GM18517 (cell line): ENCODE data around the gene SPEM2.

Experiments
- ATAC-seq: cut with Tn5 transposase; IDR thresholded peaks from one replicate; pipeline ENCODE4 v1.9.1; 2021; ENCODE audit warnings: mild to moderate bottlenecking, moderate library complexity; ENCODE audit not compliant: unreplicated experiment

Gene SPEM2

DNA sequence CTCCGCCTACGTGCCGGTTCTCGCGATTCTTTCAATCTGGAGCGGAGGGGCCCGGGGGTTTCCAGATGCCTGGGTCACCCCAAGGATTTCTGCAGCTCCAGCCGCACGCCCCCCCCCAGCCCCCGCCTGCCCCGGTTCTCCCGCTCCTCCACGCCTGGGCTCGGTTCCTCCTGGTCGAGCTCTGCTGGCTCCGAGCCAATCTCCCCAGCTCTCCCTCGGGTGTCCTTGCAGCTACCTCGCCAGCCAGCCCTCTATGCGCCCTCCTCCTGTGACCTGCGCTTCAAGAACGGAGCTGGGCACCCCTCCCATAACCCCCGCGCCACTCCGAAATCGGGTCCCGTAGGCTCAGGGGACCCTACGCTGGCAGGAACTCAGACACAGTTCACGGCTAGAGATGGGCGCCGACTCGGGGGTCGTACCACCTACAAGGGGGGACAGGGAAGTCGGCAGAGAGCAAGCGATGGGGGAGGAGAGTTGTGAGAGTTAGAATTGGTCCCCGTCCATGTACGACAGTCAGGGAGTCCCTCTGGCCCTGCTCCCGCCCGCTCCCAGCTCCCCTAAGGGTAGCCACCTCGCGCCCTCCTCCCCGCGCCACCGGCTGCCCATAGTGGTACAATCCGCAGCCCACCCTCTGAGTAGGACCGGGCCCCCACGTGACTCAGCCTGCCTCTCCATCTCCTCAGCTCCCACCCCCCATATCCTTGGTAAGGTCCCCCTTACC, 14.9 kb downstream of the SPEM2 start:
- ATAC-seq: no peak

DNA sequence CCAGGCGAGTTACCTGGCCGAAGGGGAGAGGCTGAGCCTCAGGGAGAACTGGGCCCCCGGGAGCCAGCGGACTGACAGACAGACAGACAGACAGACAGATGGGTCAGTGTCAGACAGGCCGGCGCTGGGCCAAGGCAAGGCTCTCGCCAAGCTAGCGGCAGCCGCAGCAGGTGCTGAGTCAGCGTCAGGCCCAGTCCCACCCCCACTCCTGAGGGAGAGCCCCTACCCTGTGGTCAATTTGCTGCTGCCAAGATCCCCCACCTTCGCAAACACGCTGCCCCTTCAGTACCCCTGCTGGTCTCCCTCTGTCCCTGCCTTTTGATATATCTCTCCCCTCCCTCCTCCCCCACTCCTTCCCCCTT, 15.4 kb downstream of the SPEM2 start:
- no peak for ATAC-seq

DNA sequence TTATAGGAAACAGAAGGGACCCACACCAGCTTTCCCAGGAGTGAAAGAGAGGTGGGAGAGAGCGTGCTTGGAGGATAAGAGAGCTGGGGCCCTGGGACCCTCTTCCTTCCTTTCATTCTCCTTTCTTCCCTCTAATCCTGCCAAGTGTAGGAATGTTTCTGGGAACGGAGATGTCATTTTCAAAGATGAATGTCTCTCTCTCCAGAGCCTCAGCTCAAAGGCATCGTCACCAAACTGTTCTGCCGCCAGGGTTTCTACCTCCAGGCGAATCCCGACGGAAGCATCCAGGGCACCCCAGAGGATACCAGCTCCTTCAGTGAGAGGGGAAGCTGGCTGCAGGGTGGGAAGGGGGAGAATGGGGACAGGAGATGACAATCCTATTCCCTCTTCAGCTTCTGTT, 15.8 kb downstream of the SPEM2 start:
- no peak for ATAC-seq

DNA sequence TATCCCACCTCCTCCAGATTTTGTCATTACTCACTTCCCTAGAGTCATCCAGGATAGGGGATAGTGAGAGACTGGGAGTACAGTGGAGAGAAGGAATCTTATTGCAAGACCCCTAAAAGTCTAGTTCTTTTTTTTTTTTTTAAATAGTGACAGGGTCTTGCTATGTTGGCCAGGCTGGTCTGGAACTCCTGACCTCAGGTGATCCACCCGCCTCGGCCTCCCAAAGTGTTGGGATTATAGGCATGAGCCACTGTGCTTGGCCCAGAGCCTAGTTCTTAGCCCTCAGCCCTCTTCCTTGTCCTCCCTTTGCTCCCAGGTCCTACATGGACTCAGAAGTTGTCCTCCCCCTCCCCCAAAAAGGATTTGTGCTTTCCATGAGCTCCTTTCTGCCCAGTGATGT, 16.7 kb downstream of the SPEM2 start:
- ATAC-seq: no peak

DNA sequence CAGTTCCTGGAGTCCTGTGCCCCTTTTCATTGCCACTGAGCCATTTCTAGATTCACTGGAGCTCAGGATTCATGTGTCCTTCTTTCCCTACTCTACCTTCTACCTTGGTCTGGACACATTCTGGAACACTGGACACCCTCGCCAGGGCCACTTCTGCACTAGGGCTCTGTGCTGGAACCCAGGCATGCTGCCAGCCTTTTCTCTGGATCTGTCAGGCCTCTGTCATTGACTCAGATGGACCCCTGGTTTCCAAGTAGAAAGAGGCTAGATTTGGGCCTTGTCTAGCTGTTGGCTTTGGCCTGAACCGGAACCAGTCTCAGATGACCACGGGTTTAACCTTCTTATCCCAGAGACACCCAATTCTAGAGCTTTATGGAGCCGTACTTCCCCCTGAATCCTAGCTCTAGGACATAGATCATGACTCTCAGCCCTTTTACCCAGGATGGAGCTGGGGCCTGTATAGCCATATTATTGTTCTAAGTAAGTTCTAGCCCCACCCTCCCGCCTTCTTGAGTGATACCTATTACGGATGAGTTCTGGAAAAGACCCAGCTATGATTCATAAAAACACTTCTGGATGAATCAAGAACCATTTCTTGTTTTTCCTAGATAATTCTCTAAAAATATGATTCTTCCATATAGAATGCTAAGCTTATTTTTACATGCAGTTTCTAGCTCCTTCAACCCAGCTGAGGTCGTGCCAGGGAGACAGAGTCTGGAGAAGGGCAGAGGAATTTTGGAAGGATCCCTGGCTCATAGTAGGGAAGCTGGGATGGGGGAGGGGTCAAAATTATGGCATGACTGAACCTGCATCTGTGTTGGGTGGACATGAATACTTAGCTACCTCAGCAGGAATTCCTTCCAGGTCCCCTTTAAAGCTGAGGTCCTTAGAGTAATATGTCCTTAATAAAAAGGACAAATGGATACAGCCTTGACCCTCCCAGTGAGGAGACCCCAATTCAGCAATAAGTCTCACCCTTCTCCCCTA, 18.4 kb downstream of the SPEM2 start:
- ATAC-seq: no peak

DNA sequence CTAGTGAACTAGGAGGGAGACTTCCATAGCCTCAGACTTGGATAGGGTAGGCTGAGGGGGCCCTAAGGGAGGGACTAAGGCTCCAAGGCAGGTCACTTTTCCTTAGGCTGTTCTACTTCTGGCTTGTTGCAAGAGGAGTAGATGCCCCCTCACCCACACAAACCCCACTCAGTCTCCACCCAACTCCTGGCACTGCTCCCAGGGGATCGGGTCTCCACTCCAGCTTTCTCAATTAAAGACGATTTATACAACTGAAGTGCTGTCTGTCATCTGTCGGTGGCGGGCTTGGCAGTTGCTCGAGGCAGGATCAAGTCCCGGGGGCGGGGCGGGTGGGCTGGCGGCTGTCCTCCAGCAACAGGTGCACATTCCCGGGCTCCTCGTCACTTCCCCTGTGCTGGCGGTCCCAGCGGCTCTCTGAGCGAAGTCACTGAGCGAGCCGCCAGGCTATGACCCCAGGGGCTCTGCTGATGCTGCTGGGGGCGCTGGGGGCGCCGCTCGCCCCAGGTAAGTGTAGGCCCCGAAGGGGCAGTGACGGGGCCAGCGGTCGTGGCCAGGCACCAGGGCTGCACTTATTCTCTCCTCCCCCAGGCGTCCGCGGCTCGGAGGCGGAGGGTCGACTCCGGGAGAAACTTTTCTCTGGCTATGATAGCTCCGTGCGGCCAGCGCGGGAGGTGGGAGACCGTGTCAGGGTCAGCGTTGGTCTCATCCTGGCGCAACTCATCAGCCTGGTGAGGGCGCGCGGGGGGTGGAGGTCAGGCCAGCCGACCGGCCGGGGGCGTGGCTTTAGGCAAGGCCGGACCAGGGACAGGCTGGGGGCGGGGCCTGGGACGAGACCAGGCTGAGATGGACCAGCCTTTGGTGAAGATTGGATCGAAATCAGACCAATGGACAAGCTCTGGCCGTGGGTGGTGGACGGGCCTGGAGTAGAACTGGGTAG, 19.5 kb downstream of the SPEM2 start, which contains the start of gene CHRNB1:
TSS of gene CHRNB1 (plus strand) at position 380 of the 937 bp plus-strand sequence. CDS start at position 447, 67 bp downstream.
- ATAC-seq: no peak

DNA sequence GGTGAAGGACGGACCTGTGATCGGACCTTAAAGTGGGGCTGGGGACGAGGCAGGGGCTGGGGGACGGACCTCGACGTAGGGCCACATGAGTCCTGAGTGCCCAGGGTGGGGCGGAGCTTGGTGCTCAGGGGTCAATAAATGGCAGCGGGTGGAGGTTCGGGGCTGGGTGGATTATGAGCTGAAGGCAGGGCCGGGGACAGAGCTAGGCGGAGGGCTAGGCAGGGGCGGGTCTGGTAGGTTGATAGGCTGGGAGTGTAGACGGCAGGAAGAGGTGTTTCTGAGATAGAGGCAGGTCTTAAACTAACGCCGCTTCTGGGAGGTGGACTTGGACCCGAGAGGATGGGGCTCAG, 20.2 kb downstream of the SPEM2 start:
- ATAC-seq: no peak

DNA sequence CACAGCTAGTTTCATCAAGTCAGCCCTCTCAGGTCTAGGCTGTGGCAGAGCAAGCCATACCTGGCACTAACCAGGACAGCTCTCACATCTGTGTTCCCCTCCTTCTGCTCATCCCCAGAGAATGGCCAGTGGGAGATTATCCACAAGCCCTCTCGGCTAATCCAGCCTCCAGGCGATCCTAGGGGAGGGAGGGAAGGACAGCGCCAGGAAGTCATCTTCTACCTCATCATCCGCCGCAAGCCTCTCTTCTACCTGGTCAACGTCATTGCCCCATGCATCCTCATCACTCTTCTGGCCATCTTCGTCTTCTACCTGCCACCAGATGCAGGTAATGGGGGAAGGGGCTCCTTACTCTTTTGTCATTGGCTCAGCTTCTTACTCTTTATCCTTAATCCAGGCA, 23.0 kb downstream of the SPEM2 start:
- no peak for ATAC-seq

DNA sequence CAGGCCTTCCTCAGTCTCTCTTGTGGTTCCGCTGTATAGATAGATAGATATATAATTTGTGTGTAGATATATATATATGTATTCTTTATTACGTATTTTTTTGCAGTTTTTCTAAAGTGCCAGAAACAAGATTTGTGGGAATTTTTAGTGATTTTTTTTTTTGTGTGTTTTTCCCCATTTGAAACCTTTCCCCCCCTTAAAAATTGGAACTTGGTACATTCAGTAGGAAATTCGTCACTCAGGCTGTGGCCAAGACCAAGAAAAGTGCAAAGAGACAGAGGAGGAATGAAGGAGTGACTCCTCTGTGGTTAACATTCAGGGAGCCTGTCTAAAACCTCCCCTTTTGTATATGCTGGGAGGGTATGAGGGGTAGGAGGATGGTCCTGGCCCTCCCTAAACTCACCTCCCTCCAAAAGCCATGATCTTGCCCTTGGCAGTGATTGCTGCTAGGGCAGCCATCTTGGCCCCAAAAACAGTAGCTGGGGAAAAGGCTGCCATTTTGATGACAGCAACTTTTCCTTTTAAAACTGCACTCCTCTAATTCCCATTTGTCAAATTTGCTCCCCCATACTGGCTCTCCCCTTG, 34.6 kb downstream of the SPEM2 start:
- ATAC-seq: no peak

DNA sequence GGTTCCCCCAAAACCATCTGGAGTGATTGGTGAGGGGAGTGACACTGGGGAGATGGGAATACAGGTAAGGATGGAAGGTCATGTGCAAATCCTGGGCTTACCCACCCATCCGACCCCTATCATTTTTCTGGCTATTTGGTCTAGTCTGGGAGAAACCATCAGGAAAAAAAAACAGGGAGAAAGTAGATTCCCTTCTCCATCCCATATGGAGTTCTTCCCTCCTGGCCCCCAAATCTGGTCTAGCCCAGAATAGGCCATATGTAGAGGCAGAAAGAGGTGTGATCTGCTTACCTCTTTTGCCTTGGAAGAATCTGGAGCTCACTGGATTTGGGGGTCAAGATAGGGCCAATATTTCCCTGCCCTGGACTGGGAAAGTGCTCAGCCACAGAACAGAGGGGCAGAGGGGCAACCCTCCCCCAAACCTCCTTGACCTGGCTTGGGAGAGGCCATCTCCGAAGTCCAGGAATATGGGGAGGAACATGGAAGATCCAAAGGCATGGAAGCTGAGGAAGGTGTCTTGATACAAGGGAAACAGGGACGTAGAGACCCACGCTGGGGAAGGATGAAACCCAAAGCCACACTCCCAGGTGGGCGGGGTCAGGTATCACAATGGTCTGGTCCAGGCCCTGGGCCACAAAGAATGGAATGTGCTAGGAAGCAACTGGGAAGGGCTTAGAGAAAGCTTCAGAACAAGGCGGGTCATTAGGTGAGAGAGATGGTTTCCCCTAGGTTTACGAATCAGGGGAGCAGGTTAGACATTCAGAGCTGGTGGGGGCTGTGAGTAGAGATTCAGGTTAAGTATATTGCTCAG, 35.6 kb downstream of the SPEM2 start:
- ATAC-seq: no peak

DNA sequence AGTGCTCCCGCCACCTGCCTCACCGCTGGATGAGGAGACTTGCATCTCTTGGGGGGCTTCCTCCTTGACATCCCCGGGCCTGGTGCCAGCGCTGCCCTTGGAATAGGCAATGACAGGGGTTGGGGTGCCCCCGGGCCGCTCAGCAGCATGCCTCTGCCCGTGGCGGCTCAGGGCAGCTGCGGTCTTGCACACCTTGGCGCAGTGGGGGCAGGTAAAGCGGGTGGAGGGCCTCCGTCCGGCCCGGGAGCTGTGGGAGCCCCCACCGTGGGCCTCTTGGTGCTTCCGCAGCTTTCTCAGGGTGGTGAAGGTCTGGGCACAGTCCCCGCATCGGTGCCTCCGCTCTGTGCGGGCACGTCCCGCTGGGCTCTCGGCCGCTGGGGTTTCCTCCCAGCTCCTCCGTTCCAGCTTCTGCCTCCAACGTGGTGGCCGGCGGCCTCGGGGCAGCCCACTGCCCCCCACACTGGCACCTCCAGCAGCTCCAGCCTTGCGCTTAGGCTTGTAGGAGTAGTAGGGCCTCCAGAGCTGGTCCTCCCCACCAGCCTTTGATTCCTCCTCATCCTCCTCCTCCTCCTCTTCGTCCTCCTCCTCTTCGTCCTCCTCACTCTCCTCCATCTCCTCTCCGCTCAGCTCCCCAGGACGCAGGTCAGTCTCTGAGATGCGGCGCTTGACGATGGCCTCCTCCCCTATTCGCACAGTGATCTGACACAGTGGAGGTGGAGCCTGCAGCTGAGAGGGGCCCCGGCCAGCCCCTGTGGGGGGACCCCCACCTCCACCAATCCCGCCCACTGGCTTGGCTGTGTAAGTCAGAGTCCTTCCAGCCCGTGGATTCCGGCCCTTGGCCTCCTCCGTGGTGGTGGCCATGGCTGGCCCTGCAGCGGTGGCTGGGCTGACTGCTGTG, 37.3 kb downstream of the SPEM2 start:
- ATAC-seq: no peak

DNA sequence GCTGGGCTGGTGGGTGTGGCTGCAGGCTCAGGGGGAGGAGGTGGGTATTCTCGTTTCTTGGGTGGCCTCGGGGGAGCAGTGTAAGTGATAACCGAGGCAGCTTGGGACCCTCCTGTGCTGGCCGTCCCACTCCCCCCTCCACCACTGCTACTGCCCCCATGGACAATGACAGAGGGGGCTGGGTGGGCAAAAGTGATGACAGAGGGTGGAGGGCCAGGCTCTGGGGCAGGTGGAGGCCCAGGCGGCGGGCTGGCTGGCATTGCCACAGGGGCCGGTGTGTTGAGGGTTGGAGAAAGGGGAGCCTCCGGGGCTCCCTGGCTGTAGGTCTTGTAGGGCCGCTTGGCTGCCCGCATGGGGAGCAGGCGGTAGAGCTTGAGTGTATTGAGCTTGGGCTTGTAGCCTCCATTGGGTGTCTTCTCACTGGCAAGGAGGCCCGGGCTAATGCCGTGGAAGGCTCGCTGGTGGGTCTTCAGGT, 38.0 kb downstream of the SPEM2 start:
- ATAC-seq: no peak

DNA sequence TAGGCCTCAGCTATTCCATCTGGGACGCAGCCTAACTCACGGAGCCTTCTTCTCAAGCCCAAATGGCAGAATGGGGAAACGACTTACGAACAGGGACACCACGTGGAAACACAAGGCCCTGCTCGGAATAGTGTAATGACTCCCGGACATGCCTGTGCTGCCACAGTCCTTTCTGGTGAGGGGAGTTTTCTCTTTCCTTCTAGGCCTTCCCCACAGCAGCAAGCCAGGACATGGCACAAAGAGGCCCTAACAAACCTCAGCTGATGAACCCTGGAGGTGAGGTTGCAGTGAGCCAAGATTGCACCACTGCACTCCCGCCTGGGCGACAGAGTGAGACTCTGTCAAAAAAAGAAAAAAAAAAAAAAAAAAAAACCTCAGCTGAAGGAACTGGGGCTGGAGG, 38.7 kb downstream of the SPEM2 start:
- ATAC-seq: no peak

DNA sequence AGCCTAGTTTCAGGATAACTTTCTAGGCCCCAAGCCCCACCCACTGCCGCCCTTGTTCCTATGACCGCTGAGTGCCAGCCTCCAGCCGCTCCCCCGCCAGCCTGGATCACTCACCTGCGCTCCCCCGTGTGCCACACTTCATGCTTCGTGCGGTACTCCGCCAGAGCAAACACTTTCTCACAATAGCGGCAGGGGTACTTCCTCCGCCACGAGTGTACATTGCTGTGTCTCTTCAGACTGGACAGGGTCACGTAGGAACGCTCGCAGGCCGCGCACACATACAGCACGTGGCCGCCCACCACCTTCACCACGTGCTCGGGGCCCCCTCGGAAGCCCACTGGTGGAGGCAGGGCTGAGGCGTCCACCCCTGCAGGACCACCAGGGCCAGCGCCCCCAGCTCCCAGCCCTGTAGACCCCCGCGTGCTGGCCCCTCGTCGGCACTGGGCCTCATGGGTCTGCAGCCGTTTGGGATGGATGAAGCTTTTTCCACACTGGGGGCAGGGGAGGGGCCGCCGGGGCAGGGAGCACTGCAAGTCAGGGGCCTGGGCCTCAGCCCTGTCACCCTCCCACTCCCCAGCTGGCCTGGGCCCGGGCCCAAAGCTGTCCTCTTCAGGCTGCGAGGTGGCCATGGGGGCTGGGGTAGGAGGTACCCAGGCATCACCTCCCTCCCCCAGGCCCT, 40.3 kb downstream of the SPEM2 start:
- ATAC-seq: no peak

DNA sequence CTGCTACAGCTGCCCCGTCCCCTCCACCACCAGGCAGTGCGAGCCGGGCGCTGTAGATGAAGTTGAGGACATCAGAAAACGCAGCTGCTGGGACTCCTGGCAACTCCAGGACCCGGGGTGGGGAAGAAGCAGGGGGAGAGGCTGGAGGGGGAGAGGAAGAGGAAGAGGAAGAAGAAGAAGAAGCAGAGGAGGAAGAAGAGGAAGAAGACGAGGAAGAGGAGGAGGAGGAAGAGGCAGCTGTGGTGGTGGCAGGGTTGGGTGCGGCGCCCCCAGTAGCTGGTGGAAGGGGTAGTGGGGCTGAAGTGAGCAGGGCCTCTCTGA, 40.9 kb downstream of the SPEM2 start:
- no peak for ATAC-seq

DNA sequence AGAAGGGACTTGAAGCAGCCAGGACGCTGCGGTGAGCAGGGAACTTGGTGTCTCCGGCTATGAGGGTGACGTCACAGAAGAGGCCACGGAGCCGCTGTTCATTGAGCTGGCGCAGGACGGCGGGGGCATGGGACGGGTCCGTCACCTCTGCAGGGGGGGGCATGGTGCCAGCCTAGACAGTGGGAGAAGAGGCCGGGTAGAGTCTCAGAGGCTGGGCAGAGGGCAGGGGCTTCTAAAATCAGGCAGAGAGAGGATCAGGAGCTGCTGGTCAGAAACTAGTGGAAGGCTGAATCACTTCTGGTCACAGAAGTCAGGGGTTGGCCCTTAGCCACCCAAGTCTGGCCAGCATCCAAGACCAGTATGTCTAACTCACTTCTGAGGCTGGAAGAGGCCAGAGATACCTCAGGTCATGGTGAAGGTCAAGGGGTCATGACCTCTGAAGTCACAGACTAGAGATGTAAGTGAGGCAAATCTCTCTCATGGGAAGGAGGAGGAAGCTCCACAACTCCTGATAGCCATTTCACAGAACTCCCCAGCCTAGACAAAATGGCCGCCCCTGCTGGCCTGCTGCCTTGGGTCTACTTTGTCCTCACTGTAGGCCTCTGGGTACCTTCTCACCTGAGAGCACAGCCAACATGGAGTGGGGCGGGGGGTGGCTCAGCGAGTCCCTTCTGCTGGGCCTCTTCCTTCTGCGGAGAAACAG, 41.4 kb downstream of the SPEM2 start:
- ATAC-seq: no peak

DNA sequence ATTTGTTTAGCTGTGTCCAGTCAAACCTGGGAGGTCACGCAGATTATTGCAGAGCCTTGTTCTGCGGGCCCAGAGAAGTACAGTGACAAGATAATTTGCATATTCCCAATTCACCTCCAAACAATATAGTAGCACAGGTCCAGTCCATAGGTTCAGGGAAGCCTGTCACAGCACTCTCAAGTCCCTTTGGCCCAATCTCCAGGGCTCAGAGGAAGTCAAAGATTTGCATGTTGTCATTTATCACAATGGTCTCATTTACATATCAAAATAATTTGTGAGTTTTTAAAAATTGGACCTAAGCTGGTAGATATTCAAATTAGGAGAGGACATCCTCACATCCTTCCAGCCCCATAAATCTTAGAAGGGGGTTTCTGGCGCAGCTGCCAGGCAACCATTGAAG, 42.1 kb downstream of the SPEM2 start:
- ATAC-seq: no peak

DNA sequence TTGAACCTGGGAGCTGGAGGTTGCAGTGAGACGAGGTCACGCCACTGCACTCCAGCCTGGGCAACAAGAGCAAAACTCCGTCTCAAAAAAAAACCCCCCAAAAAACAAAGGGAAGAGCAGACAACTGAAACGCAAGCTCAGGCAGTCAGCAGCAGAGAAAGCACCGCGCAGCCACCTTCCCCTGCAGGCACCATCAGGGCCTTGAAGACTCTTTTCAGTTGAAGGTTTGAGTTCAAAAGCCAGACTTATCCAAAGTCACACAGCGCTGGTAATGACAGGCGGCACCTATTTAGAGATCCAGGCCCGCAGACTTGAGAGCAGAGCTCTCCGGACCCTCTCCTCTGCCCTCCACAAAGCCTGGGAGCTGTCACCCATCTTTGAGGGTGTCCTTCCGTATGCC, 42.9 kb downstream of the SPEM2 start:
- ATAC-seq: no peak
